Esophagus squamous epithelium (tissue), 5 donors: Measurements from ENCODE around the gene ATXN7L2. TPM values are rescaled to one million over a fixed set of nuclear protein-coding genes. Genes with fewer than 3 reads are reported as not detected.

Experiments used
- DNase-seq: peaks from one replicate; lab custom pipeline; 2025; lab: John Stamatoyannopoulos, UW
- H3K27ac ChIP-seq, 4 donors: fragments of 200-600 bp; sonication (generic); one replicate each; pipeline ENCODE4 v1.5.1; 2016 to 2019; ENCODE audit warnings: mild to moderate bottlenecking in 1 of 4
- H3K27me3 ChIP-seq, 4 donors: fragments of 200-600 bp; sonication (generic); 1 replicate in 3 of 4; 2 replicates in 1 of 4; pipeline versions ENCODE4 v1.5.1 to v1.6.0; 2017 to 2021; ENCODE audit warnings: antibody characterized with exemption in 1 of 4
- H3K36me3 ChIP-seq, 3 donors: fragments of 200-600 bp; sonication (generic); one replicate each; pipeline ENCODE4 v1.5.1; 2016 to 2019
- H3K4me1 ChIP-seq, 3 donors: fragments of 200-600 bp; sonication (generic); one replicate each; pipeline ENCODE4 v1.5.1; 2017 to 2019
- H3K4me3 ChIP-seq, 4 donors: fragments of 200-600 bp; sonication (generic); 1 replicate in 3 of 4; 2 replicates in 1 of 4; pipeline ENCODE4 v1.5.1; 2016 to 2019; ENCODE audit warnings: mild to moderate bottlenecking in 2 of 4, moderate library complexity in 1 of 4
- H3K9me3 ChIP-seq, 3 donors: fragments of 200-600 bp; sonication (generic); one replicate each; pipeline ENCODE4 v1.5.1; 2016 to 2019
- CTCF ChIP-seq, 6 experiments: fragments of 450-650 bp in 4 of 6; fragments of 200-600 bp in 2 of 6; sonication (generic) in 2 of 6; IDR thresholded peaks; one replicate each; pipeline ENCODE4 v1.5.1; 2016 to 2019; ENCODE audit warnings: antibody characterized with exemption in 6 of 6, mild to moderate bottlenecking in 4 of 6, moderate library complexity in 4 of 6
- POLR2A ChIP-seq, 4 donors: fragments of 450-650 bp; IDR thresholded peaks; one replicate each; pipeline ENCODE4 v1.6.1; 2017; ENCODE audit warnings: antibody characterized with exemption in 4 of 4, mild to moderate bottlenecking in 4 of 4, moderate library complexity in 3 of 4
- WGBS, 2 donors: methylation state at CpG; one replicate each; pipeline ENCODE4 v1.1.5; 2018; 5-methylcytosine and 5-hydroxymethylcytosine counted together
- intact Hi-C: fragments of 100-400 bp; cut with DNase I; formaldehyde crosslinking; loops from one replicate; pipeline ENCODE4 v1.15.0; 2022
- total RNA-seq, 4 donors: library from RNA; depleted of rRNA; stranded (reverse); fragments of >200 nt; gene quantifications; one replicate each; pipeline ENCODE4 v1.1.0, GENCODE V29; 2016
- donor health status: DM: yes; HTN: yes; CAD: no.

ATXN7L2 gene
- total RNA-seq, 4 donors from 2014 or later: 2.1 to 5.9 (median 3.8) TPM

GRCh38 chr1:109482242-109482641 lies 1.5 kb upstream of the ATXN7L2 start:
- no peak for DNase-seq
- intact Hi-C loops: no loop called here

GRCh38 chr1:109482791-109483671 lies 674 bp upstream of the ATXN7L2 start:
- 14 to 21% methylated on average over 16 to 18 of the region's 29 CpGs for WGBS, 2 donors
- Histone ChIP-seq H3K36me3 (peaks cover 0 to 13% (median 0%) of the 10 kb centered on the region in 3 donors), H3K27me3 (peaks cover 0 to 28% (median 0%) of the 10 kb centered on the region in 4 donors), H3K4me1 (peaks cover 12 to 27% (median 14%) of the 10 kb centered on the region in 3 donors), H3K4me3 (peak overlapping the region; percentile 64 to 82 (median 77)), H3K9me3 (no peaks in the 10 kb centered on the region), H3K27ac (peak overlapping the region in 3 of 4 donors; percentile 18 to 57 (median 44))
- intact Hi-C loops: no loop called here
- DNase-seq: no peak
- TF ChIP-seq CTCF (IDR thresholded peaks at IDR 0.05): no peak
- no peak for TF ChIP-seq POLR2A (IDR thresholded peaks at IDR 0.05)

More at GRCh38 chr1:109482242-109482641, 1.5 kb upstream of the ATXN7L2 start:
- Histone ChIP-seq H3K27me3 (peaks cover 0 to 35% (median 0%) of the 10 kb centered on the region in 4 donors), H3K36me3 (peaks cover 0 to 5% (median 0%) of the 10 kb centered on the region in 3 donors), H3K4me3 (no peak overlapping the region), H3K27ac (no peak overlapping the region), H3K9me3 (no peaks in the 10 kb centered on the region), H3K4me1 (peaks cover 12 to 27% (median 14%) of the 10 kb centered on the region in 3 donors)
- TF ChIP-seq CTCF (IDR thresholded peaks at IDR 0.05): no peak
- TF ChIP-seq POLR2A (IDR thresholded peaks at IDR 0.05): no peak

- intact Hi-C loops: no loop called here
- WGBS, 2 donors: 26 to 33% methylated on average over 13 to 15 of the region's 15 CpGs
- H3K9me3 ChIP-seq: no peaks in the 10 kb centered on the region
- TF ChIP-seq CTCF (IDR thresholded peaks at IDR 0.05) (no peak), POLR2A (IDR thresholded peaks at IDR 0.05) (no peak)
- H3K27ac ChIP-seq: peak overlapping the region; percentile 94 to 98 (median 98)
- peak overlapping the region; percentile 64 to 82 (median 77) for H3K4me3 ChIP-seq
- H3K4me1 ChIP-seq: peaks cover 12 to 27% (median 14%) of the 10 kb centered on the region in 3 donors
- H3K36me3 ChIP-seq: peaks cover 0 to 28% (median 0%) of the 10 kb centered on the region in 3 donors
- no peak for DNase-seq
- peaks cover 0 to 19% (median 0%) of the 10 kb centered on the region in 4 donors for H3K27me3 ChIP-seq
Measured at GRCh38 chr1:109484519-109484975, 842 bp downstream of the ATXN7L2 start.

- no peak for DNase-seq
- Histone ChIP-seq H3K36me3 (peaks cover 0 to 33% (median 0%) of the 10 kb centered on the region in 3 donors), H3K4me1 (peaks cover 12 to 27% (median 14%) of the 10 kb centered on the region in 3 donors), H3K27ac (no peak overlapping the region), H3K9me3 (no peaks in the 10 kb centered on the region), H3K27me3 (peaks cover 0 to 15% (median 0%) of the 10 kb centered on the region in 4 donors), H3K4me3 (peak overlapping the region in 2 of 4 donors; percentile 75 to 82)
- intact Hi-C loops: no loop called here
- TF ChIP-seq CTCF (IDR thresholded peaks at IDR 0.05): no peak
- TF ChIP-seq POLR2A (IDR thresholded peaks at IDR 0.05): no peak
- WGBS, 2 donors: 14% methylated on average over 2 of the region's 3 CpGs; no CpG with 5 or more reads in 1 of the 2 donors
Measured at GRCh38 chr1:109485001-109485400, 1.3 kb downstream of the ATXN7L2 start.

GRCh38 chr1:109487261-109487660 lies 3.6 kb downstream of the ATXN7L2 start:
- Histone ChIP-seq H3K9me3 (no peaks in the 10 kb centered on the region), H3K36me3 (peaks cover 0 to 47% (median 0%) of the 10 kb centered on the region in 3 donors), H3K27ac (no peak overlapping the region), H3K27me3 (peaks cover 0 to 3% (median 0%) of the 10 kb centered on the region in 4 donors), H3K4me3 (no peak overlapping the region), H3K4me1 (peaks cover 12 to 31% (median 14%) of the 10 kb centered on the region in 3 donors)
- intact Hi-C loops: no loop called here
- TF ChIP-seq POLR2A (IDR thresholded peaks at IDR 0.05) (no peak), CTCF (IDR thresholded peaks at IDR 0.05) (no peak)
- no peak for DNase-seq
- whole genome bisulfite sequencing, 2 donors: 54 to 80% methylated on average over 1 to 3 of the region's 5 CpGs
